Epithelial cell of esophagus (primary cell): Measurements from ENCODE around the gene ANKRD42.

ENCODE experiments used
- DNase-seq: peaks from one replicate; pipeline ENCODE4 v3.0.0; 2010; ENCODE audit warnings: low read depth
- H3K4me3 ChIP-seq: 2 replicates; pipeline ENCODE4 v1.5.1; 2011; ENCODE audit warnings: mild to moderate bottlenecking, low read length, control low read depth
- TF ChIP-seq, protein P1 (sequence below): IDR thresholded peaks from 2 replicates; pipeline ENCODE4 v1.5.1; 2011; ENCODE audit warnings: low read depth, mild to moderate bottlenecking, low read length, control low read depth, inconsistent platforms; ENCODE audit not compliant: insufficient read depth; ENCODE audit errors: missing control alignments

The ANKRD42 gene

DNA sequence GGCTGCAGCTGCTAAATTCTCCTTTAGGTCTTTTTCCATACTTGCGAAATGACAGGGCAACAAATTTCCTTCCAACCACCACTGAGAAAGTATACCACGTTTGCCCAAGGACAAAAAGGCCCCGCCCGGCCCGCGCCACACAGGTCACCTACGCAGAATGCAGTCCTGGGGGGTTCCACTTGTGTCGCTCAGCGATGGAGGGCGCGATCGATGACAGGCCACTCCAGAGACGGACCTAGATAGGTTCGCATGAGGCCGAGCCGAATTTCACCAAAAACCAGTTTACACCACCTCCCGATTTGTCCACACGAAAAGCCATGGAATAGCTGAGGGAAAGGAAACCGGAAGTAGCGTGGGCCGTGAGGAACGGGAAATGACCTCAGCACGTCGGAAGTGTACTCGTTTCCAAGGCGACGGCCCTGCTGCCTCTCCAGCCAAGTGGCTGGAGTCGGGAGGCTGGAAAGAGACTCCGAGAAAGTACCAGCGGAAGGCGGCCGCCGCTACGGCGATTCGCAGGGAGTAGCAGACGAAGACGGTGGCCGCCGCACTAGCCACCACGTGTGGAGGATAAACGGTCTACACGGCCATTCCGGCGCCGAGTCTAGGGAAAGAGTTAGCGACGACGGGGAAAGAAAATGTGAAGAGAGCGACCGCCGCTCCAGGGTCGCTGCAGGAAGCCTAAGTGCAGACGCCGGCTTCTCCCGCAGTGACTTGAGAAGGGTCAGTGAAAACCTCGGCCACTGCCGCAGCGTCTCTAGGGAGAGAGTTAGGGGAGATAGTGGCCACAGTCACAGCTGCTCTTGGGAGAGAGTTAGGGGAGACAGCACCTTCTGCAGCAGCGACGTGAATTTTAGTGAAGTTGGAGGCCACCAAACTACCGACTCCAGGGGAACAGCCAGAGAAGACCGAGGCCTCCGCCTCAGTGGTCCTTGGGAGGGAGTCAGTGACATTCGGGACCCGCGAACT, at the start of gene ANKRD42:
Gene ANKRD42 (plus strand): TSS at position 398 of the 966 bp plus-strand sequence. CDS start 959 bp downstream, outside the sequence.
- TF ChIP-seq, protein P1, sequence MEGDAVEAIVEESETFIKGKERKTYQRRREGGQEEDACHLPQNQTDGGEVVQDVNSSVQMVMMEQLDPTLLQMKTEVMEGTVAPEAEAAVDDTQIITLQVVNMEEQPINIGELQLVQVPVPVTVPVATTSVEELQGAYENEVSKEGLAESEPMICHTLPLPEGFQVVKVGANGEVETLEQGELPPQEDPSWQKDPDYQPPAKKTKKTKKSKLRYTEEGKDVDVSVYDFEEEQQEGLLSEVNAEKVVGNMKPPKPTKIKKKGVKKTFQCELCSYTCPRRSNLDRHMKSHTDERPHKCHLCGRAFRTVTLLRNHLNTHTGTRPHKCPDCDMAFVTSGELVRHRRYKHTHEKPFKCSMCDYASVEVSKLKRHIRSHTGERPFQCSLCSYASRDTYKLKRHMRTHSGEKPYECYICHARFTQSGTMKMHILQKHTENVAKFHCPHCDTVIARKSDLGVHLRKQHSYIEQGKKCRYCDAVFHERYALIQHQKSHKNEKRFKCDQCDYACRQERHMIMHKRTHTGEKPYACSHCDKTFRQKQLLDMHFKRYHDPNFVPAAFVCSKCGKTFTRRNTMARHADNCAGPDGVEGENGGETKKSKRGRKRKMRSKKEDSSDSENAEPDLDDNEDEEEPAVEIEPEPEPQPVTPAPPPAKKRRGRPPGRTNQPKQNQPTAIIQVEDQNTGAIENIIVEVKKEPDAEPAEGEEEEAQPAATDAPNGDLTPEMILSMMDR = no peak
- peak within 1 kb of the TSS; percentile 98 for H3K4me3 ChIP-seq
- DNase-seq = peak; percentile 98

DNA sequence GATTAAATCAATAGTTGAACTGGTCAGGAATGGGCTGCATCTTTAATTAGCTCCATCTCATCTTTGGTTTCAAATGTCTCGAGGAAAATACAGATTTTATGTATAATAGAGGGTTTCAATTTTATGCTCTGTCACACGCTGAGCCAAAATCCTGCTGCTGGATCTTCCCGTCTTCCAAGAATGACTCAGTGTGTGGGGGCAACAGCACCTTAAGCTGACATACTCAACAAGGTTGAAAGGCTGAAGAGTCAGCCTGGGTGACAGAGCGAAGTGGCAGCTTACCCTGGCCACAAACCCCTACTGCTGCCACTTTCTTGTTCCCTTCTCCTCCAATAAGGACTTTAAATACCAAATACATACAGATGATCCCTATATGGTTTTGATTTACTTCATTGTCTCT, 45.6 kb upstream of the ANKRD42 start:
- no peak overlapping the region for H3K4me3 ChIP-seq
- TF ChIP-seq, protein P1 = no peak
- DNase-seq = no peak

DNA sequence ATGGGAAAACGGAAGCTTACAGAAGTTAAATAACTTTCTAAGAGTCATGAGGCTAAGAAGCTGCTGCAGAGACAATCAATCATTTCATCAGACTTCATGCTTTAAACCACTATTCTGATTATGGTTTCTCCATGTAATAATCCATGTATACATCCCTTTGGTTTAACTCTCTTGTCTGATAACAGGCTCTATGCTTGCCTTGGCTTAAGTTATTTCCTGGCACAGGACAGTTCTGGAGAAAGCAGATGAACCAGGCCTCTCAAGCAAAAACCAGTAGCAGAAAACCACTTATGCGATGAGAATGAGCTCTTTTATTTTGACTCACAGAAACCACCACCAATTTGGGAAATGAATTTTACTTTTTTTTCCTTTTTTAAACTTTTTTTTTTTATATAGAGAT, 43.1 kb upstream of the ANKRD42 start:
- H3K4me3 ChIP-seq = no peak overlapping the region
- DNase-seq = no peak
- TF ChIP-seq, protein P1 = no peak

DNA sequence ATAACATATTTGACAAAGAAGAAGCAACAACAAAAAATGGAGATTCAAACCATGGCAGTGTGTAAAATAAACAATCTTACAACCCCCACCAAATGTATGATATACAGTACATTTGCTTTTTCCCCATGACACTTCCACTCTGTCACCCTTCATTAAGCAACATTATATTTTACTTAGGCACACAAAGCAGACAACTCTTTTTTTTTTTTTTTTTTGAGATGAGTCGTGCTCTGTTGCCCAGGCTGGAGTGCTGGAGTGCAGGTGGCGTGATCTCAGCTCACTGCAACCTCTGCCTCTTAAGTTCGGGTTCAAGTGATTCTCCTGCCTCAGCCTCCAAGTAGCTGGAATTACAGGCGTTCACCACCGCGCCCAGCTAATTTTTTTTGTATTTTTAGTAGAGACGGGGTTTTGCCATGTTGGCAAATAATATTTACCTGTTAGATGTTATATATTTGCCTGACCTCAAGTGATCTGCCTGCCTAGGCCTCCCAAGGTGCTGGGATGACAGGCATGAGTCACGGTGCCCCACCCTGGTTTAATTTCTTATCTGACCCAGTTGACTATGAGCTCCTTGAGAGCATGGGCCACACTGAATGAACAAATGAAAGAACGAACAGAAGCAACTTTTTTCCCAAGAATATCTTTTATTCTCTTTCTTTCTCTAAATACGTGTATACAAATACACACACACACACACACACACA, 42.1 kb upstream of the ANKRD42 start:
- DNase-seq = peak; percentile 71
- TF ChIP-seq, protein P1 = no peak
- no peak overlapping the region for H3K4me3 ChIP-seq

DNA sequence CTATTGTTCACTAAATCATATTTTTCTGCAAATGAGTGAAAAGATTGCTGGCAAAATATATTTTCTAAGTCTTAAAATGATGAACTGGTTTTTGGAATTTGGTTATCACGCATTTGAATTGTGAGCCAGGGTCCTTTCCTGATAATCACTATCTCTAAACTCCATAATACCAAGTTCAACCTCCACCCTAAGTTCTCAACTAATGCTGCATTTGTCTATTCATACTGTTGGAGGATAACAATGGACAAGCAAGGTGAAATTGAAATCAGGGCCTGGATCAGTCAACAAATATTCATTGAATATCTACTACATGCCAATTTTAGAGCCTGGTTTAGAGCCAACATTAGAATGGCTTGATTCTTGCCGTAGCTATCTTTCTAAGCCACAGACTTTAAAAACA, 41.2 kb upstream of the ANKRD42 start:
- no peak overlapping the region for H3K4me3 ChIP-seq
- DNase-seq = no peak
- TF ChIP-seq, protein P1 = no peak

DNA sequence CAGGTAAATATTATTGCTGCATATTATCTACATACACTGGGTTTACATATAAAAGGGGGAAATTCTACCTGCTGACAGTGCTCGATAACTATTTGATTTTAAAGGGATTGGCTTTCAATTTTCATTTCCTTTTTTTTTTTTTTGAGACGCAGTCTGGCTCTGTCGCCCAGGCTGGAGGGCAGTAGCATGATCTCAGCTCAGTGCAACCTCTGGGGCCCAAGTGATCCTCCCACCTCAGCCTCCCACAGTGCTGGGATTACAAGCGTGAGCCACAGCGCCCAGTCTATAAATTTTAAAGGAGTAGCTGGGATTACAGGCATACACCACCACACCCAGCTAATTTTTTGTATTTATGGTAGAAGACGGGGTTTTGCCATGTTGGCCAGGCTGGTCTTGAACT, 39.7 kb upstream of the ANKRD42 start:
- TF ChIP-seq, protein P1 = no peak

More for the DNA sequence above, 39.7 kb upstream of the ANKRD42 start:
- DNase-seq = no peak
- no peak overlapping the region for H3K4me3 ChIP-seq
